Liver (tissue), 3 donors: Measurements from ENCODE around the gene TNFRSF12A.

Source experiments
- FOXA1 ChIP-seq: IDR thresholded peaks from 2 replicates; pipeline ENCODE4 v1.6.1; 2016; ENCODE audit warnings: antibody characterized with exemption
- FOXA2 ChIP-seq: IDR thresholded peaks from 2 replicates; pipeline ENCODE4 v1.6.1; 2016; ENCODE audit warnings: antibody characterized with exemption
- GABPA ChIP-seq, 2 donors: IDR thresholded peaks in 1 of 2; conservative IDR thresholded peaks in 1 of 2; 2 replicates each; pipeline ENCODE4 v1.6.1; 2016; ENCODE audit warnings: antibody characterized with exemption in 2 of 2, mild to moderate bottlenecking in 1 of 2, moderate library complexity in 1 of 2
- HNF4G ChIP-seq: IDR thresholded peaks from 2 replicates; pipeline ENCODE4 v1.6.1; 2016; ENCODE audit warnings: antibody characterized with exemption
- NR2F2 ChIP-seq: IDR thresholded peaks from 2 replicates; pipeline ENCODE4 v1.6.1; 2016; ENCODE audit warnings: antibody characterized with exemption
- RAD21 ChIP-seq, 2 donors: IDR thresholded peaks; 2 replicates each; pipeline ENCODE4 v1.6.1; 2016; ENCODE audit warnings: antibody characterized with exemption in 2 of 2, mild to moderate bottlenecking in 2 of 2
- RXRA ChIP-seq, 2 donors: IDR thresholded peaks; 2 replicates each; pipeline ENCODE4 v1.6.1; 2017 to 2018; ENCODE audit warnings: antibody characterized with exemption in 2 of 2, mild to moderate bottlenecking in 1 of 2
- TAF1 ChIP-seq: conservative IDR thresholded peaks from 2 replicates; pipeline ENCODE4 v1.6.1; 2016; ENCODE audit warnings: antibody characterized with exemption, mild to moderate bottlenecking
- YY1 ChIP-seq: IDR thresholded peaks from 2 replicates; pipeline ENCODE4 v1.6.1; 2016; ENCODE audit warnings: antibody characterized with exemption, mild to moderate bottlenecking
- TF ChIP-seq, protein P1 (sequence below): fragments of 150-350 bp; IDR thresholded peaks from 2 replicates; pipeline ENCODE4 v1.5.1; 2017; ENCODE audit warnings: improper control_type of control experiment, low read depth, low read length; ENCODE audit not compliant: missing input control
- TF ChIP-seq, protein P2 (sequence below): IDR thresholded peaks from 2 replicates; pipeline ENCODE4 v1.6.1; 2016; ENCODE audit warnings: antibody characterized with exemption, mild to moderate bottlenecking
- TF ChIP-seq, protein P3 (sequence below): IDR thresholded peaks from 2 replicates; pipeline ENCODE4 v1.6.1; 2016; ENCODE audit warnings: antibody characterized with exemption
- TF ChIP-seq, protein P4 (sequence below): IDR thresholded peaks from 2 replicates; pipeline ENCODE4 v1.6.1; 2016; ENCODE audit warnings: antibody characterized with exemption
- donor health status: healthy.
- donor health status: healthy.

DNA sequence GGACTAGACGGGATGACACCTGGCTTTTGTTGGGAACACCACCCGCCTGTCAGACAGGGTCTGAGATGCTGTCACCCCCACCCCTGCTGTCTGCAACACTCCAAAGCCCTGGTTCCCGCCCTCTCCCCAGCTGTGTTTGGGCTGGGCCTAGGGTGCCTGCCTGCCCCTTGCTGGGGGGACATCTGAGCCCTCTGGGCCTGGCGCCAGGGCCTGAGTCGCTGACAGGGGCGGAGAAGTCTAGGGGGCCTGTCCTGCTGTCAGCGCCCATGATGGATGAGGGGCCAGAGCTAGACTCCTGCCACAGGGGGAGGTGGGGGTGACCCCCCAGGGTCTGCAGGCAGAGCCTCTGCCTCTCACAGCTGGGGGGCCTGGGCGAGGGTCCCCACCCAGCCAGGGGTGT is 32.3 kb upstream of the TNFRSF12A start:
- TF ChIP-seq, protein P1, sequence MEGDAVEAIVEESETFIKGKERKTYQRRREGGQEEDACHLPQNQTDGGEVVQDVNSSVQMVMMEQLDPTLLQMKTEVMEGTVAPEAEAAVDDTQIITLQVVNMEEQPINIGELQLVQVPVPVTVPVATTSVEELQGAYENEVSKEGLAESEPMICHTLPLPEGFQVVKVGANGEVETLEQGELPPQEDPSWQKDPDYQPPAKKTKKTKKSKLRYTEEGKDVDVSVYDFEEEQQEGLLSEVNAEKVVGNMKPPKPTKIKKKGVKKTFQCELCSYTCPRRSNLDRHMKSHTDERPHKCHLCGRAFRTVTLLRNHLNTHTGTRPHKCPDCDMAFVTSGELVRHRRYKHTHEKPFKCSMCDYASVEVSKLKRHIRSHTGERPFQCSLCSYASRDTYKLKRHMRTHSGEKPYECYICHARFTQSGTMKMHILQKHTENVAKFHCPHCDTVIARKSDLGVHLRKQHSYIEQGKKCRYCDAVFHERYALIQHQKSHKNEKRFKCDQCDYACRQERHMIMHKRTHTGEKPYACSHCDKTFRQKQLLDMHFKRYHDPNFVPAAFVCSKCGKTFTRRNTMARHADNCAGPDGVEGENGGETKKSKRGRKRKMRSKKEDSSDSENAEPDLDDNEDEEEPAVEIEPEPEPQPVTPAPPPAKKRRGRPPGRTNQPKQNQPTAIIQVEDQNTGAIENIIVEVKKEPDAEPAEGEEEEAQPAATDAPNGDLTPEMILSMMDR = no peak
- TF ChIP-seq RXRA (IDR thresholded peaks at IDR 0.05) (no peak), GABPA (IDR thresholded peaks at IDR 0.05 in 1 of 2, conservative IDR thresholded peaks at IDR 0.05 in 1 of 2) (no peak), TAF1 (no peak), NR2F2 (no peak), YY1 (no peak), RAD21 (IDR thresholded peaks at IDR 0.05) (no peak), FOXA1 (no peak), HNF4G (no peak), FOXA2 (no peak)
- TF ChIP-seq, protein P2, sequence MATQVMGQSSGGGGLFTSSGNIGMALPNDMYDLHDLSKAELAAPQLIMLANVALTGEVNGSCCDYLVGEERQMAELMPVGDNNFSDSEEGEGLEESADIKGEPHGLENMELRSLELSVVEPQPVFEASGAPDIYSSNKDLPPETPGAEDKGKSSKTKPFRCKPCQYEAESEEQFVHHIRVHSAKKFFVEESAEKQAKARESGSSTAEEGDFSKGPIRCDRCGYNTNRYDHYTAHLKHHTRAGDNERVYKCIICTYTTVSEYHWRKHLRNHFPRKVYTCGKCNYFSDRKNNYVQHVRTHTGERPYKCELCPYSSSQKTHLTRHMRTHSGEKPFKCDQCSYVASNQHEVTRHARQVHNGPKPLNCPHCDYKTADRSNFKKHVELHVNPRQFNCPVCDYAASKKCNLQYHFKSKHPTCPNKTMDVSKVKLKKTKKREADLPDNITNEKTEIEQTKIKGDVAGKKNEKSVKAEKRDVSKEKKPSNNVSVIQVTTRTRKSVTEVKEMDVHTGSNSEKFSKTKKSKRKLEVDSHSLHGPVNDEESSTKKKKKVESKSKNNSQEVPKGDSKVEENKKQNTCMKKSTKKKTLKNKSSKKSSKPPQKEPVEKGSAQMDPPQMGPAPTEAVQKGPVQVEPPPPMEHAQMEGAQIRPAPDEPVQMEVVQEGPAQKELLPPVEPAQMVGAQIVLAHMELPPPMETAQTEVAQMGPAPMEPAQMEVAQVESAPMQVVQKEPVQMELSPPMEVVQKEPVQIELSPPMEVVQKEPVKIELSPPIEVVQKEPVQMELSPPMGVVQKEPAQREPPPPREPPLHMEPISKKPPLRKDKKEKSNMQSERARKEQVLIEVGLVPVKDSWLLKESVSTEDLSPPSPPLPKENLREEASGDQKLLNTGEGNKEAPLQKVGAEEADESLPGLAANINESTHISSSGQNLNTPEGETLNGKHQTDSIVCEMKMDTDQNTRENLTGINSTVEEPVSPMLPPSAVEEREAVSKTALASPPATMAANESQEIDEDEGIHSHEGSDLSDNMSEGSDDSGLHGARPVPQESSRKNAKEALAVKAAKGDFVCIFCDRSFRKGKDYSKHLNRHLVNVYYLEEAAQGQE = no peak
- TF ChIP-seq, protein P3, sequence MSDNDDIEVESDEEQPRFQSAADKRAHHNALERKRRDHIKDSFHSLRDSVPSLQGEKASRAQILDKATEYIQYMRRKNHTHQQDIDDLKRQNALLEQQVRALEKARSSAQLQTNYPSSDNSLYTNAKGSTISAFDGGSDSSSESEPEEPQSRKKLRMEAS = no peak
- TF ChIP-seq, protein P4, sequence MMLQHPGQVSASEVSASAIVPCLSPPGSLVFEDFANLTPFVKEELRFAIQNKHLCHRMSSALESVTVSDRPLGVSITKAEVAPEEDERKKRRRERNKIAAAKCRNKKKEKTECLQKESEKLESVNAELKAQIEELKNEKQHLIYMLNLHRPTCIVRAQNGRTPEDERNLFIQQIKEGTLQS = no peak
